Muscle of arm (tissue), 12 donors: ENCODE results near the gene SPDYA. TPM values are rescaled to one million over a fixed set of nuclear protein-coding genes. Genes with fewer than 3 reads are reported as not detected.

Source experiments
- DNase-seq: peaks from one replicate; pipeline ENCODE4 v3.0.0-alpha.2; 2013
- polyA plus RNA-seq, 12 donors: library from polyadenylated mRNA; unstranded; fragments of 120-200 nt; gene quantifications; one replicate each; pipeline ENCODE4 v1.2.1, GENCODE V29; 2013; ENCODE audit not compliant: insufficient read length in 12 of 12

SPDYA gene
- polyA plus RNA-seq, 12 donors, result 0.36 to 3.2 (median 1.1) TPM; not detected in 2

- no peak for DNase-seq
Observed at GRCh38 chr2:28824207-28824606, 13.6 kb downstream of the SPDYA start.

- DNase-seq, result no peak
Observed at GRCh38 chr2:28824870-28825269, 14.2 kb downstream of the SPDYA start.

GRCh38 chr2:28828382-28828781 lies 17.7 kb downstream of the SPDYA start:
- no peak for DNase-seq

GRCh38 chr2:28833740-28834470 lies 23.3 kb downstream of the SPDYA start:
- DNase-seq, result no peak

- no peak for DNase-seq
Observed at GRCh38 chr2:28835781-28836180, 25.1 kb downstream of the SPDYA start.

GRCh38 chr2:28838971-28839370 lies 28.3 kb downstream of the SPDYA start:
- DNase-seq, result no peak

- DNase-seq, result no peak
Observed at GRCh38 chr2:28842042-28842441, 31.4 kb downstream of the SPDYA start.

GRCh38 chr2:28855193-28855592 lies 44.6 kb downstream of the SPDYA start:
- no peak for DNase-seq

GRCh38 chr2:28855977-28856376 lies 45.3 kb downstream of the SPDYA start:
- DNase-seq, result no peak

GRCh38 chr2:28868611-28869010 lies 58.0 kb downstream of the SPDYA start:
- DNase-seq, result no peak

- no peak for DNase-seq
Observed at GRCh38 chr2:28869494-28870145, 59.0 kb downstream of the SPDYA start.

GRCh38 chr2:28870146-28870891 lies 59.7 kb downstream of the SPDYA start, which contains the start of gene TRMT61B:
Gene TRMT61B (minus strand): TSS chr2:28870309. CDS start chr2:28870277, 32 bp downstream.
- peak; percentile 98 for DNase-seq

GRCh38 chr2:28871620-28872019 lies 61.0 kb downstream of the SPDYA start:
- DNase-seq, result no peak

GRCh38 chr2:28880193-28880592 lies 69.6 kb downstream of the SPDYA start:
- no peak for DNase-seq

- no peak for DNase-seq
Observed at GRCh38 chr2:28893488-28893887, 82.9 kb downstream of the SPDYA start.

- DNase-seq, result peak; percentile 97
Observed at GRCh38 chr2:28894470-28895188, 84.0 kb downstream of the SPDYA start, which contains the start of gene WDR43. Gene WDR43 (plus strand): TSS chr2:28894667. CDS start chr2:28894699, 32 bp downstream.

GRCh38 chr2:28895189-28895893 lies 84.7 kb downstream of the SPDYA start:
- peak; percentile 16 for DNase-seq

GRCh38 chr2:28896906-28897305 lies 86.3 kb downstream of the SPDYA start:
- no peak for DNase-seq

GRCh38 chr2:28898048-28898447 lies 87.4 kb downstream of the SPDYA start:
- no peak for DNase-seq
